GM10266 (cell line): ENCODE data around the gene SHLD1.

Source experiments
- DNase-seq: peaks from one replicate; pipeline ENCODE4 v3.0.0; 2012; ENCODE audit errors: extremely low spot score
- TF ChIP-seq, protein P1 (sequence below): IDR thresholded peaks from 2 replicates; pipeline ENCODE4 v1.5.1; 2012; ENCODE audit warnings: mild to moderate bottlenecking, low read depth; ENCODE audit not compliant: control insufficient read depth, insufficient read depth; ENCODE audit errors: missing control alignments

SHLD1 gene

DNA sequence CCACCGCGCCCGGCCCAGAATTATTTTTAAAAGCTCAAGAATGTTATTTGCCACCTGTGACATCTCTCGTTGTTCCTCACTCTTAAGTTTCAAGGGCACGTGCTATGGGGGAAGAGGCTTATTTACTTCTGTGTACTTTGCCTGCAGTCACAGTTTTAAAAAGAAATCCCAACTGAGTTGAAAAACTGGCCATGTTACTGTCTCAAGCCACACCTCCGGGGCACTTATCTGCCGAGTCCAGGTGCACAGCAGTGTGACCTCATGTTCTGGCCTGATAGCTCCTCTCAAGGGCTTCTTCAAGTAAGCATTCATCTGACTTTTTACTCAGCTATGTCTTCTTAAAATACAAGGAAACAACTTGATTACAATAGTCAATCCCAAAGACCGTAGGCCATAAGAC is 34.5 kb downstream of the SHLD1 start:
- DNase-seq = no peak
- TF ChIP-seq, protein P1, sequence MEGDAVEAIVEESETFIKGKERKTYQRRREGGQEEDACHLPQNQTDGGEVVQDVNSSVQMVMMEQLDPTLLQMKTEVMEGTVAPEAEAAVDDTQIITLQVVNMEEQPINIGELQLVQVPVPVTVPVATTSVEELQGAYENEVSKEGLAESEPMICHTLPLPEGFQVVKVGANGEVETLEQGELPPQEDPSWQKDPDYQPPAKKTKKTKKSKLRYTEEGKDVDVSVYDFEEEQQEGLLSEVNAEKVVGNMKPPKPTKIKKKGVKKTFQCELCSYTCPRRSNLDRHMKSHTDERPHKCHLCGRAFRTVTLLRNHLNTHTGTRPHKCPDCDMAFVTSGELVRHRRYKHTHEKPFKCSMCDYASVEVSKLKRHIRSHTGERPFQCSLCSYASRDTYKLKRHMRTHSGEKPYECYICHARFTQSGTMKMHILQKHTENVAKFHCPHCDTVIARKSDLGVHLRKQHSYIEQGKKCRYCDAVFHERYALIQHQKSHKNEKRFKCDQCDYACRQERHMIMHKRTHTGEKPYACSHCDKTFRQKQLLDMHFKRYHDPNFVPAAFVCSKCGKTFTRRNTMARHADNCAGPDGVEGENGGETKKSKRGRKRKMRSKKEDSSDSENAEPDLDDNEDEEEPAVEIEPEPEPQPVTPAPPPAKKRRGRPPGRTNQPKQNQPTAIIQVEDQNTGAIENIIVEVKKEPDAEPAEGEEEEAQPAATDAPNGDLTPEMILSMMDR = no peak

DNA sequence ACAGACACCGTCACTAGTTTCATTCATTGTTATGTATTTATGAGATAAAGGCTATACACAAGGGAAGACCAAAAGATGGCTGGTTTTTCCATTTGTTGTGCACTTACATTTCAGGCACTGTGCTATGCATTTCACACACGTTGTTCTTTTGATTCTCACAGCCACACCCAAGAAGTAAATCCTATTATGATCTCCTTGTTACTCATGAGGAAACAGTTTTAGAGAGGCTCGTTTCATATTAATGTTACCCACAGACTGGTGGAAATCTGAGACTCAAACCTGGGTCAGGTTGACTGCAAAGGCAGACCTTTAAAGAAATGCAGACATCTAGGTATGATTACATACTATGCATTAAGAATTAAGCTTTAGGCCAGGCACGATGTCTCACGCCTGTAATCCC is 34.9 kb downstream of the SHLD1 start:
- DNase-seq = no peak
- TF ChIP-seq, protein P1 = no peak

DNA sequence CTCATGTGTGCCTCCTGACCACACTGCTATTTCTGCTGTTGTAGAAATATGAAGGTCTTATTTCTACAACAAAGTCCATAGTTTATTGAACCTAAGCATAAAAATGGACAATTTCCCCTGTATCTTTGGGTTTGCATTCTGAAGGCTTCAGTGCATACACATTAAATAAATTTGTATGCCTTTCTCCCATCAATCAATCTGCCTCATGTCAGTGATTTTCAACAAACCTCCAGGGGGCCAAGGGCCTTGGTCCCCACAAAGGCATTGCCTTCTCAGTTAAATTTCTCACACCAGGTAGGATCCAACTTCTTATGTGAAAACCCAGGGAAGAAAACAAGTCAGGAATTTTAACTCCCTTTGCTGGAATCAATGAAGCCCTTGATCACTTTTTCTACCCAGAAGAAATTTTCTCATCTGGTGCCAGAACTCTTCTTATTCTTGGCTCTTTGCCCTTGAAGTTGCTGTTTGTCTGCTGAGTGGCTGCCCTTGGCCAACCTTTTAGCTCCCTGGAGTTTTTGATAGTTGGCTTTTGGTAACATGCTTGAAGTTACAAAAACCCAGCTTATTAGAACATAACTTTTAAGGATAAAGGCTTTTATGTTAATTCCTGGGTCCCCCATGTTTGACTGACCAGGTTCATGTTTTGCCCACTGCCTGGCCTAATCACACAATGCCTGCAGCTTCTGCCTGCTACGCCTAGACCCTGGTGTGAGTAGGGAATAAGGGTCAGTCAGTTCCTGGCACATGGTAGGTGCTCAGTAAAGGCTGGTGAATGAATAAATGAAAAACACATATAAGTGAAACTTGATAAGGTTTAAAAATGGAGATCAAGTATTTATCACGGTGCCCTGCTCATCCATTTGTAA is 37.0 kb downstream of the SHLD1 start:
- no peak for DNase-seq
- TF ChIP-seq, protein P1 = no peak

DNA sequence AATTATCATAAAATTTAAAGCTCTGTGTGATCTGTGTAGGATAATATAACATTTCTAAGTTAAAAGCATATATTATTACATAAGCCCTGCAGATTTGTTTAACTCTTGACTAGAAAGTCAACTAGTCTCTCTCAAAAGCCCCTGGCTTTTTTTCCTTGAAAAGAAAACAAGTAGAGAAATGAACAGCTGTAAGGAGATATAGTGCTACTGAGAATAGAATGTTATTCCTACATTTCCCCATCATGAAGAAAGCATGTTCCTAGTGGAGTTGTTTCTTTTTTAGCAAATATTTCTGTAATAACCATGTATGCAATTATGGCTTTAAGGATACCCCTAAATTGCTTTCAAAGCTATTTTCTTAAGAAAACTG is 37.6 kb downstream of the SHLD1 start:
- DNase-seq = no peak
- TF ChIP-seq, protein P1 = no peak

DNA sequence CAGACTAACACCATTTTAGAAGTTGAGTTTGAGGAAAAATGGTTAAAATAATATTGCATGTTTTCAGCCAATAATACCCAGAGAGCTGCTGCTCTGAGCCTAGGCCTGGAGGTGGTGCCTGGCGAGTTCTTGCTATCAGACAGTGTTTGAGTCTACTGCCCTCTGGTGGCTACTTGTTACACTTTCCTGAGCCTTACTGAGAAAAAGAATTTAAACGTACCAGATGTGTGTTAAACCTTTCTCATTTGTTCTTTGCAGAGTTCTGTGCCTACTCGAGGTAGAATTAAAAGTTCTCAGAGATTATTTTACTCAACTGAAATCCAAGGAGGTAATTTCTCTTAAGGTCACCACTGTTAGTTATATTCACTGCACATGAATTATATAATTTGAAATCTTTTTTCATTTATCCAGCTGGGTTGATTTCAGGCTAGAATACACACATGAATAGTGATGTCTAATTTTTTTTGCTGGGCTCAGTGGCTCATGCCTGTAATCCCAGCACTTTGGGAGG is 38.2 kb downstream of the SHLD1 start:
- peak; percentile 73 for DNase-seq
- TF ChIP-seq, protein P1 = peak; percentile 74

DNA sequence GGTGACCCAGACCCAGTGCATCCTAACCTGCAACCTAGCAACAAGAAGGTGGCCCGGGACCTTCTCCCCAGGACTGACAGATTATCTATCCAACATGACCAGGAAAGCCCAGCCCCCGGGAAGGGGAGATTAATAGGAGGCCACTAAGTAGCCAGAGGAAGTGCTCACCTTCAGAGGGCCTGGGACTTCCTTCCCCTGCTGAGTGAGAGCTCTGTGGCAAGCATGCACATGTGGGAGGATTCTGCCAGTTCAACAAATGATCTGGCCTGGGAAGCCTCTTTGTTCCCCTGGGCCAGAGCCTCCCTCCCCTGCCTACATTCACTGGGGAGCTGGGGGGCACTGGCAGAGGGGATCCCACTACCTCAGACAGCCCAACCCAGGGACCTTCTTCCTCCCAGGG is 39.6 kb downstream of the SHLD1 start:
- TF ChIP-seq, protein P1 = no peak
- no peak for DNase-seq

DNA sequence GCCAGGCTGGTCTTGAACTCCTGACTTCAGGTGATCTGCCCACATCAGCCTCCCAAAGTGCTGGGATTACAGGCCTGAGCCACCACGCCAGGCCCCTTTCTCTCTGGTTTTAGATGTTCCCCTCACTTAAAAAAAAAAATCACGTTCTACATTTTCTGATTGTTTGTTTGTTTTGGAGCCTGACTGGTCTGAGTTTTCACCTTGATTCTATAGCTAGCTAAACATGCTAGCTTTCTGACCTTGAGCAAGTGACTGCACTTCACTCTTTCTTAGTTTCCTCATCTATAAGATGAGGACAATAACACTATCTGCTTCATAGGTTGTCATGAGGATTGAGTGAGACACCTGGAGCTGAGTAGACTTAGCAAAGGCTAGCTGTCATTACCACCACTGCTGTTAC is 43.7 kb downstream of the SHLD1 start:
- no peak for DNase-seq
- TF ChIP-seq, protein P1 = no peak
